ENCODE results near the gene BACE2. TPM values are rescaled to one million over a fixed set of nuclear protein-coding genes. Genes with fewer than 3 reads are reported as not detected.

Gene BACE2
- polyA plus RNA-seq, 1 donor (not counting 4 experiments of a cell fraction or from before 2014, with no cell fraction given) = 130 TPM

DNA sequence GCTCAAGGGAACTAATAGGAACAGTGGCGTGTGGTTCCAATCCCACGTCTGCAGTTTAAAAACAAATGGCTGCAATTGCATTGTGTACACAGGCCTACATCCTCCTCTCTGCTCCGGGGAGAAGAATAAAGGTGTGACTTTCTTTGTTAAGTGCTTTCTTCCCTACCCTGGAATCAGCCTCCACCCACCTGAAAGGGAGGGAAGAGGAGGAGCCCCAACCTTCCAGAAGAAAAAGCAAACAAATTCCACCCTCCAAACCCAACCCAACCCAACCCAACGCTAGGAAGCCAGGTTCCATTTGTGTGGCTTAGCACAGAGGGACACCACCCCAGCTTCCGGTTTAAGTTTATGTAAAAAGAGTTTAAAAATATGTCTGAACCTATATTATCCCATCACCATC is 11.8 kb upstream of the BACE2 start:
- H3K4me2 ChIP-seq (ENCODE audit: control insufficient read depth, extremely low read depth, insufficient read depth, low read depth, low read length) = no peak overlapping the region
- dilution Hi-C loops (cut with MboI; ENCODE audit: extremely low pct_ligation_motif_present, low sequenced_read_pairs) = no loop called here
- no peaks in the 10 kb centered on the region for H3K9me1 ChIP-seq (ENCODE audit: control insufficient read depth, extremely low read depth, insufficient read depth, low read length)
- no peaks in the 10 kb centered on the region for H3K4me1 ChIP-seq (ENCODE audit: control insufficient read depth, extremely low read depth, insufficient read depth, low read length)
- no peaks in the 10 kb centered on the region for H4K20me1 ChIP-seq (ENCODE audit: control insufficient read depth, extremely low read depth, insufficient read depth, low read length)
- peaks cover 2% of the 10 kb centered on the region for H3K9me3 ChIP-seq (ENCODE audit: control insufficient read depth, low read depth, low read length)
- peaks cover 5% of the 10 kb centered on the region for H3K27me3 ChIP-seq (ENCODE audit: control insufficient read depth, extremely low read depth, insufficient read depth, low read length)
- FAIRE-seq (no peak), DNase-seq (ENCODE audit: low read depth, low spot score) (no peak)
- no peak overlapping the region for H3K9ac ChIP-seq (ENCODE audit: control insufficient read depth, extremely low read depth, insufficient read depth, low read length)
- no peaks in the 10 kb centered on the region for H3K36me3 ChIP-seq (ENCODE audit: control insufficient read depth in 2 of 2, extremely low read depth in 1 of 2, insufficient read depth in 2 of 2, low read length in 2 of 2)
- H3K79me2 ChIP-seq (ENCODE audit: control insufficient read depth, insufficient read depth, low read length) = no peaks in the 10 kb centered on the region
- H3K4me3 ChIP-seq (ENCODE audit: control insufficient read depth in 2 of 3, extremely low read depth in 1 of 3, insufficient read depth in 2 of 3, low read depth in 1 of 3, low read length in 3 of 3) = no peak overlapping the region
- H2AFZ ChIP-seq (ENCODE audit: control insufficient read depth, low read length) = no peak overlapping the region
- H3K27ac ChIP-seq (ENCODE audit: control insufficient read depth, insufficient read depth, low read length) = no peak overlapping the region
- TF ChIP-seq, protein P1, sequence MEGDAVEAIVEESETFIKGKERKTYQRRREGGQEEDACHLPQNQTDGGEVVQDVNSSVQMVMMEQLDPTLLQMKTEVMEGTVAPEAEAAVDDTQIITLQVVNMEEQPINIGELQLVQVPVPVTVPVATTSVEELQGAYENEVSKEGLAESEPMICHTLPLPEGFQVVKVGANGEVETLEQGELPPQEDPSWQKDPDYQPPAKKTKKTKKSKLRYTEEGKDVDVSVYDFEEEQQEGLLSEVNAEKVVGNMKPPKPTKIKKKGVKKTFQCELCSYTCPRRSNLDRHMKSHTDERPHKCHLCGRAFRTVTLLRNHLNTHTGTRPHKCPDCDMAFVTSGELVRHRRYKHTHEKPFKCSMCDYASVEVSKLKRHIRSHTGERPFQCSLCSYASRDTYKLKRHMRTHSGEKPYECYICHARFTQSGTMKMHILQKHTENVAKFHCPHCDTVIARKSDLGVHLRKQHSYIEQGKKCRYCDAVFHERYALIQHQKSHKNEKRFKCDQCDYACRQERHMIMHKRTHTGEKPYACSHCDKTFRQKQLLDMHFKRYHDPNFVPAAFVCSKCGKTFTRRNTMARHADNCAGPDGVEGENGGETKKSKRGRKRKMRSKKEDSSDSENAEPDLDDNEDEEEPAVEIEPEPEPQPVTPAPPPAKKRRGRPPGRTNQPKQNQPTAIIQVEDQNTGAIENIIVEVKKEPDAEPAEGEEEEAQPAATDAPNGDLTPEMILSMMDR (optimal IDR thresholded peaks at IDR 0.05 in 1 of 3, IDR thresholded peaks at IDR 0.05 in 1 of 3, conservative IDR thresholded peaks at IDR 0.05 in 1 of 3; ENCODE audit: extremely low read depth in 1 of 3, insufficient read depth in 2 of 3, low read length in 3 of 3) = no peak
- no peak for TF ChIP-seq EZH2 (IDR thresholded peaks at IDR 0.05; ENCODE audit: low read length)

DNA sequence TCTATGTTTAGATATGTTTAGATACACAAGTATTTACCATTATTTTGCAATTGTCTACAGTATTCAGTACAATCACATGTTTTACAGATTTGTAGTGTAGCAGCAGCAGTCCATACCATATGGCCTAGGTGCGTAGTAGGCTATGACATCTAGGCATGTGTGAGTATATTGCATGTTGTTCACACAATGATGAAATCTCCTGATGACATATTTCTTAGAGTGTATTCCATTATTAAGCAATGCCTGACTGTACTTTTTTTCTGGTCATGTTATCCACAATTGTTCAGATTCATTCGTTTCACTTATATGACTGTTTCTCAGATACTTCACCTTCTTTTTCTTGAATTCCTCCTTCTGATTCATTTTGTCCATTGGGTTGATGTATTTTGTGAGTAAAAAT is 9.9 kb upstream of the BACE2 start:
- Histone ChIP-seq H4K20me1 (ENCODE audit: control insufficient read depth, extremely low read depth, insufficient read depth, low read length) (no peaks in the 10 kb centered on the region), H3K4me2 (ENCODE audit: control insufficient read depth, extremely low read depth, insufficient read depth, low read depth, low read length) (no peak overlapping the region), H3K9ac (ENCODE audit: control insufficient read depth, extremely low read depth, insufficient read depth, low read length) (no peak overlapping the region), H3K27ac (ENCODE audit: control insufficient read depth, insufficient read depth, low read length) (no peak overlapping the region), H3K79me2 (ENCODE audit: control insufficient read depth, insufficient read depth, low read length) (no peaks in the 10 kb centered on the region), H2AFZ (ENCODE audit: control insufficient read depth, low read length) (no peak overlapping the region), H3K4me3 (ENCODE audit: control insufficient read depth in 2 of 3, extremely low read depth in 1 of 3, insufficient read depth in 2 of 3, low read depth in 1 of 3, low read length in 3 of 3) (no peak overlapping the region), H3K4me1 (ENCODE audit: control insufficient read depth, extremely low read depth, insufficient read depth, low read length) (no peaks in the 10 kb centered on the region), H3K27me3 (ENCODE audit: control insufficient read depth, extremely low read depth, insufficient read depth, low read length) (peaks cover 5% of the 10 kb centered on the region), H3K9me3 (ENCODE audit: control insufficient read depth, low read depth, low read length) (peaks cover 2% of the 10 kb centered on the region), H3K36me3 (ENCODE audit: control insufficient read depth in 2 of 2, extremely low read depth in 1 of 2, insufficient read depth in 2 of 2, low read length in 2 of 2) (no peaks in the 10 kb centered on the region), H3K9me1 (ENCODE audit: control insufficient read depth, extremely low read depth, insufficient read depth, low read length) (no peaks in the 10 kb centered on the region)
- dilution Hi-C loops (cut with MboI; ENCODE audit: extremely low pct_ligation_motif_present, low sequenced_read_pairs) = no loop called here
- TF ChIP-seq EZH2 (IDR thresholded peaks at IDR 0.05; ENCODE audit: low read length) = no peak
- TF ChIP-seq, protein P1 (optimal IDR thresholded peaks at IDR 0.05 in 1 of 3, IDR thresholded peaks at IDR 0.05 in 1 of 3, conservative IDR thresholded peaks at IDR 0.05 in 1 of 3; ENCODE audit: extremely low read depth in 1 of 3, insufficient read depth in 2 of 3, low read length in 3 of 3) = no peak
- FAIRE-seq (no peak), DNase-seq (ENCODE audit: low read depth, low spot score) (no peak)

Measured in keratinocyte (primary cell).